ENCODE data around the gene ZC2HC1B.
A peak's percentile ranks its signal among the peaks of the same experiment; 100 is the strongest.
"Not testable (repeated sequence)": the region's sequence is repeated elsewhere in the genome, so short reads cannot be mapped to it uniquely, and the experiment has no call there.

Gene ZC2HC1B, protein sequence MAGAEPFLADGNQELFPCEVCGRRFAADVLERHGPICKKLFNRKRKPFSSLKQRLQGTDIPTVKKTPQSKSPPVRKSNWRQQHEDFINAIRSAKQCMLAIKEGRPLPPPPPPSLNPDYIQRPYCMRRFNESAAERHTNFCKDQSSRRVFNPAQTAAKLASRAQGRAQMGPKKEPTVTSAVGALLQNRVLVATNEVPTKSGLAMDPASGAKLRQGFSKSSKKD

DNA sequence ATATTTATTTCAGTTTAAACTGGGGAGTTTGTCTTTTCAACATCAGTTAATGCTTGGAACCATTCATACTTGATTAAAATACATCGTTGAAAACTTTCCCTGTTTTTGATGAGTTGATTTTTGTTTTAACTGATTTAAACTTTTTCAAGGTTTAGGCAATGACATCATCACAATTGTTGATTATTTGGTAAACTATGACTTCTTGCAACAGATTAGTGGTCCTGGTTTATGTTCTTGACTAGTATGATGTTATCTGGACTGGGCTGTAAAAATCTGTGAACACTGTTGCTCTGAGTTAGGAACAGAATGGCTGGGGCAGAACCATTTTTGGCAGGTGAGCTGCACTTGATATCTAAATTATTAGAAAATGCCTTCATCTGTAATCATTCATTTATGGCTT lies at the start of gene ZC2HC1B:
Gene ZC2HC1B, plus strand, starts transcription at position 241 of the 400 bp plus-strand sequence. Its CDS starts 66 bp downstream, at position 307.
- DNase-seq (ENCODE audit: low read depth): no peak

DNA sequence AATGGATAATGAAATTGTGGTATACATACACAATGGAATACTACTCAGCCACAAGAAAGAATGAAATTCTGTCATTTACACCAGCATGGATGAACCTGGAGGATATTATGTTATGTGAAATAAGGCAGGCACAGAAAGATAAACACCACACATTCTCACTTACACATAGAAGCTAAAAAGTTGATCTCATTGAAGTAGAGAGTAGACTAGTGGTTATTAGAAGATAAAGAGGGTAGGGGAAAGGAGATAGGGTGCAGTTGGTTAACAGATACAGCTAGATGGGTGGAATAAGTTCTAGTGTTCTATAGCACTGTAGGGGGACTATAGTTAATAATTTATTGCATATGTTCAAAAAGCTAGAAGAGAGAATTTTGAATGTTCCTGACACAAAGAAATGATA lies 46.7 kb upstream of the ZC2HC1B start:
- DNase-seq (ENCODE audit: low read depth): no peak

DNA sequence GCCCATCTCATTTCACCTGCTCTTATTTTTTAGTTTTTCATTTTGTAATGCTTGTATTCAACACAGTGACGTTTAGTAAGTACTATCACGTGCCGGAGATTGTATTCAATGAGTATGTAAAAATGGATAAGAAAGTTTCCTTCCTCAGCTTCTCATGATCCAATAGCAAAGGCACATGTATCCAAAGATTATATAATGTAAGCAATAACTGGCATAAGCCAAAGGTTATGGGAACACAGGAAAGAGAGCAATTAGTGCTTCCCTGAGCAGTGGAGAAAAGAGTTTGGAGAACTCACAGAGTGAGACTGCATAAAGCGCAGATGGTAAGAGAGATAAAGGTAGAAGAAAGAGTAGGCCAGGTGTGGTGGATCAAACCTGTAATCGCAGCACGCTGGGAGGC lies 42.9 kb upstream of the ZC2HC1B start:
- no peak for DNase-seq (ENCODE audit: low read depth)

DNA sequence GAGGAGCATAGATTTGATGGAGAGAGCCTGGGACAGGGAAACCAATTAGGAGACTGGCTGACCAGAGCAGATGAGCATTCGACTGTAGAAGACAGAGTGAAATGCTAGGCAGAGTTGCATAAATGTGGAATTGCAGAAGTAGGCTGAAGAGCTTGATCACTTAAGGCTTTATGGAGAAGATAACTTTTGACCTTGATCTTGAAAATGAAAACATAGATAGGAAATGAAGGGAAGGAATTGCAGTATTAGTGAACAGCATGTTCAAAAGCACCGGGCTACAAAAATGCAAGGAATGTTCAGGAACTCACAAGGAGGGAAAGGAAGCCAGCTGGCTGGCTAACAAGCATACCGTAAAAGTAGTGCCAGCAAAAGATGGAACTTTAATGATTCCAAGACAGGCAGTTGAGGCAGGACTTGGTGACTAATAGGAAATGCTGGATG lies 41.7 kb upstream of the ZC2HC1B start:
- DNase-seq (ENCODE audit: low read depth): no peak

DNA sequence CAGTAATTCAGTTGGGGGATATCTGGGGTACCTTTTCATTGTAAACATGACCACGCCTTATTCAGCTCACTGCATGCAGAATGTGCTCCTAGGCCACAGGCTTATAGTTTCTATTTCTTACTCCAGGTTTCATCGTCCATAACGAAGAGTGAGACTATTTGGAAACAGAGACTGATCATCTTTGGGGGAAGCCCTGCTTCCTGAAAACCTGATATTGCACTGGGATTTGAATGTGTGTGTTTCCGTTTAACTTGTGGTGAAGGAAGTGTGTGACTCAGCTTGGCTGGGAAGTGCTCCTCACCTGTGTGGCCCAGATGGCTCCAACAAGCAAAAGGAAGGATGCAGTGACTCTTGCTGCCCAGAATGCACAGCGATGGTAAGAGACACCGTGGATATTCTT lies 40.7 kb upstream of the ZC2HC1B start:
- no peak for DNase-seq (ENCODE audit: low read depth)

DNA sequence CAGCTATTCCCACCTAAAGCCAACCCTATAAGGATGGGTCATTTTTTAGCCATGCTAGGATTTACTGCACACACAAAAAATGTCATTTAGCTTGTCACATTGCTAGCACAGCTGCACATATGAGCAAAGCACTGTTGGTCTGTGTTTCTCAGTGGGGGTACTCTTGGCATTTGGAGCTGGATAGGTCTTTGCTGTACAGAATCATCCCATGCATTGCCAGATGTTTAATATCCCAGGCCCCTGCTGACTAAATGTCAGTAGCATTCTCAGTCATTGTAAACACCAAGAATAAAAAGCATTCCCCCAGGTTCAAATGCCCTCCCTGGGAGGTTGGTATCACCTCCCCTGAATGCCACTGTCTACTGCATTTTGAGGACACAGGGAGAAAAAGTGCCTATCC lies 35.7 kb upstream of the ZC2HC1B start:
- no peak for DNase-seq (ENCODE audit: low read depth)

DNA sequence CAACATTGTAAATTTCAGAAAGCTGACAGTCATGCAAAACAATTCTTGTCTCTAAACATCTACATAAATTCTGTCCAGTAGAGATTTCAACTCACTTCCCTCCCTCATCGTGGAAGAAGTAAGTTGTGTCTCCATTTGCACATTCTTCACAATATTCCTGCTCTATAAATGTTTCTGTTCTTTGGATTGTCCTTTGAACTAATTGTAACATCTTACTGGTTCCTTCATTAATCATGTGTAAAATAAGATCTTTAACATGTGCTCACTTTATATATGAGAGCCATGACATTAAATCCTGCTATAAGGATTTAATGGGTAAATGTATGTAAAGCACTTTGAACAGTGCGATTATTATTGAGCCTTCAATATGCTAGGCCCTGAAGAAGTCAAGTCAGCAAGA lies 28.1 kb upstream of the ZC2HC1B start:
- DNase-seq (ENCODE audit: low read depth): no peak

DNA sequence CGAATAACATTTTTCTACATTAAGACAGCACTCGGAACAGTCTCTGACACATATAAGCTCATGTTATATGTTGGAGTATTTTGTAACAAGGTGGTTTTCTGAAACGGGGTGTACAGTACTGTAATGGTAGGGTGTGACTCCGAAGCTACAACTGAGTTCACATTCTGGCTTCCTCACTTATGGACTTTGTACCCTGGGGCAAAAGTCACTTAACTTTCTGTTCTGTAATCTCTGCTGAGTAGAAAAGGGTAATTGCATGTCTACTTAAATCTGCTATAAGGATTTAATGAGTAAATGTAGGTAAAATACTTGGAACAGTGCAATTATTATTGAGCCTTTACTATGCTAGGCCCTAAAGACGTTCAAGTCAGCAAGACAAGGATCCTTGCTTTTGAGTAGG lies 25.9 kb upstream of the ZC2HC1B start:
- DNase-seq (ENCODE audit: low read depth): no peak

DNA sequence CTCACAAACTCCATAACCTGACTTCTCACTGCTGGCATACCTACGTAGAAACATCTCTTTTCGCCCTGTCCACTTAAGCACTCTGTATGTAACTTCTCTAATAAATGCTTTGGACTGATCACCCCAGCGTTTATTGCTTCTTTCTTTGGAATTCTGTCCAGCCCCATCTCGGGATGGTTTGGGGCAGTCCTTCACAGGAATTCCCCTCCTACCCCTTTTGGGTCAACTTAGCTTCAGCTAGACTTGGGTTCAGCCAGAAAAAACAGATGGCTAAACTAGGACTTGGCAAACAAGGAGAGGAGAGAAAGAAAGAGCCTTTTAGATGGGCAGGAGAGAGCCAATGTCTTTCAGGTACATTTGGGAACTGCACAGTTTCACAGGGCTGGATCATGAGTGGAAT lies 25.1 kb upstream of the ZC2HC1B start:
- no peak for DNase-seq (ENCODE audit: low read depth)

DNA sequence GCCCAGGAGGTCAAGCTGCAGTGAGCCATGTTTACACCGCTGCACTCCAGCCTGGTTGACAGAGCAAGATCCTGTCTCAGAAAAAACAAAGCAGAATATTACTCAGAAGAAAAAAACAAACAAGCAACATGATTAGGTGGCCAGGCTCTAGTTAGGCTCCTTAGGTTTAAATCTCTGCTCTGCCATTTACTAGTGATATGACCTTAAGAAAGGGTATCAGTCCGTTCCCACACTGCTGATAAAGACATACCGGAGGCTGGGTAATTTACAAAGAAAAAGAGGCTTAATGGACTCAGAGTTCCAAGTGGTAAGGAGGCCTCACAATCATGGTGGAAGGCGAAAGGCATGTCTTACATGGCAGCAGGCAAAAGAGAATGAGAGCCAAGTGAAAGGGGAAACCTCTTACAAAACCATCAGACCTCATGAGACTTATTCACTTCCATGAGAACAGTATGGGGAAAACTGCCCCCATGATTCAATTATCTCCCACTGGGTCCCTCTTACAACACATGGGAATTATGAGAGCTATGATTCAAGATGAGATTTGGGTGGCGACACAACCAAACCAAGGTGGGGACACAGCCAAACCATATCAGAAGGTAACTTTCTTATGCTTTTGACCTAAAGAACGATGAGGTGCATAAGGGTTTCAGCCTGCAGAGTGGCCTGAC lies 23.5 kb upstream of the ZC2HC1B start:
- DNase-seq (ENCODE audit: low read depth): no peak

DNA sequence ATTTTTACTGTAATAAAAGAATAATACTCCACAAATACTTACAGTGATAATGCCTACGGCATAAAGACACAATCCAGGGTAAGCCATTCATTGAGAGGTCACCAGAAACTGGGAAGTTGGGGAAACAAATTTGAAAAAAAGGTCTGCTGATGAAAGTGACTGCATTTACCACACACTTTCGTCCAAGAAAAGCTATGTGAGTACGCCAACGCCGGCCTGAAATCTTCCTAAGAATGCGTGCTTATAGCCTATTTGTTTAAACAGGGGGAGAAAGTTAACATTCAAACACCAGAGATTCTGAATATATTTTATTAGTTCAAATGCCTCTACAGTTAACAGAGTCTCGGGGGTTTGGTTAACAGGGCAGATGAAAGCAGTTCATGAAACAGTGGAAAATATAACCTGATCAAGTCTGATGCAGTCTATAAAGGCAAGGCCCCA lies 21.8 kb upstream of the ZC2HC1B start:
- DNase-seq (ENCODE audit: low read depth): no peak

DNA sequence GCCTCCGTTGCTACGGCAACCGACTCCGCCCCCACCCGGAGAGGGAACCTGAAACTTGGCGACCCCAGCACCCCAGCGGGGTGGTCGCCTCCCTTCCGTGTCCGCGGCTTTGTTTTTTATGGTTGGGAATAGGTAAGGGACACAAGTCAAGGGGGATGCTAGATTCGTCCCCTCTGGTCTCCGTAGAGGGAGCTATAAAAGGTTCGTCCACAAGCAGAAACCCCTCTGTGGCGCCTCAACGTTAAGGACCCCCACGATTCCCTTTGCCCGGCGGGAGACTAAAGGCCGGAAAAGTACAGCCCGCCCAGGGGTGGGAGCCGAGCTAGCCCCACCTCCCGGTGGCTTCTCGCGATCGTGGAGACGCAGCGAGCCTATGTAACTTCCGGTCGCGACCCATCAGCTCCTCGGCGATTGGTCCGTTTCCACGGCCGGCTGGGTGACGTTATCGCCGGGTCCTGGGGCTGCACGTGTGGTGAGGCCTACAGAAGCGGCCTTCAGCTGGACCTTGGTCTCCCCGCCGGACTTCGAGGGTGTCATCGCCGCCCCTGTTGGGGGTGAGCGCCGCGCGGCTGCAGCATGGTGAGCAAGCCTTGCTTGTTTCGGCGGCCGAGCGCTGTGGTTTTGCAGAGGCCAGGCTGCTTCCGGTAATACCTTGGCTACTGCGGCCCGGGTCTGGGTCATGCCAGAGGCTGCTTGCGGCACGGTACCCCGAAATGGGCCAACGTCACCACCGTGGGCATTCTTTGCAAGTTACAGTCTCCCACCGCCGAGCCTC lies 21.2 kb upstream of the ZC2HC1B start, which contains the start of gene LTV1:
Gene LTV1, plus strand, starts transcription at position 437 of the 775 bp plus-strand sequence. Its CDS starts 140 bp downstream, at position 577.
- peak; percentile 71 for DNase-seq (ENCODE audit: low read depth)

DNA sequence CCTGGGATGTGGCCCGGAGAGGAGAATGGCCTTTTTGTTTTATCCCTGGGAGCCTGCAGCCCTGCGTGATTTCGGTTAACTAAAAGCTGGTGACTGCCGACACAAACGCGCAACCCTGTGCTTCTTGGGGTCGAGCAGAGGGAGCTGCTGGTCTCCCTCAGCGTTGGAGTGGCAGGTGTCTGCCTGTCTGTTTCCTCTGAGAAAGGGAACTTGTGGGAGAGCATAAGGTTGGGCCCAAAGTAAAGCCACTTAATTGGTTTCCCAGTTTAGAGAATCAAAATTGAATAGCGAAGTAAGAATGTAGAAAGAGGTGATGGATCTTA lies 20.6 kb upstream of the ZC2HC1B start:
- no peak for DNase-seq (ENCODE audit: low read depth)

DNA sequence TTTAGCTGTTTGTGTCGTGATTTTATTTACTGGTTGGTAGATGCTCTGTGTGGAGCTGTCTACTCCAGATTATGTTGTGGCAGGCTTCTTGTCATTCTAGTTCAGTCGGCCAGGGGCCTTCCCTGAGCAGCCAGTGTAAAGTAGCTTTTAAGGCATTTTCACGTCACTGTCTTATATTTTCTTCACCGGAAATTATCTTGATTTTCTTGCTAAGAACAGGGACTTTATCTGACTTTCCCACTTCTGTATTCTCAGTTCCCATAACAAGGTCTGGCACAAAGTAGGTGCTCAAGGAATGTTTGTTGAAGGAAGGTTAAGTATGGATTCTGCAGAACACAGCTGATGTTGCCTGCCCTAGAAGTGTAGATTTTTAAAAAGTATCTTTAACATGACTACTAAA lies 20.3 kb upstream of the ZC2HC1B start:
- DNase-seq (ENCODE audit: low read depth): no peak

DNA sequence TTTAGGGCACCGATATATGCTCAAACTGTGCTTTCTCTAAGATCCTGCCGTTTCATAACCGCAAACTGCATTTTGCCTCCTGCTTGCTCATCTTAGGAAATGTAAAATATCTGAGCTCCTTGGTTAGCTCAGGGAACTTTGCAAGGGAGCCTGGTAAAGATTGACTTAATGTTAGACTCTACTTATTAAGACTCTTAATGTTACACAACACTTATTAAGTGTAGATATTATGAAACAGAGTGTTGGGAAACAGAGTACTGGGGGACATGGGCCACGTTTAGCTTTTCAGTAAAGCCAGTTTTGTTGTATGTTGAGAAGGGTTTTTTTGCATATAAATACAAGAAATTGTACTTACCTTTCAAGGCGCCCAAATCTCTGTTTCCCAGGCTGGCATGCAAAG lies 19.2 kb upstream of the ZC2HC1B start:
- DNase-seq (ENCODE audit: low read depth): no peak

DNA sequence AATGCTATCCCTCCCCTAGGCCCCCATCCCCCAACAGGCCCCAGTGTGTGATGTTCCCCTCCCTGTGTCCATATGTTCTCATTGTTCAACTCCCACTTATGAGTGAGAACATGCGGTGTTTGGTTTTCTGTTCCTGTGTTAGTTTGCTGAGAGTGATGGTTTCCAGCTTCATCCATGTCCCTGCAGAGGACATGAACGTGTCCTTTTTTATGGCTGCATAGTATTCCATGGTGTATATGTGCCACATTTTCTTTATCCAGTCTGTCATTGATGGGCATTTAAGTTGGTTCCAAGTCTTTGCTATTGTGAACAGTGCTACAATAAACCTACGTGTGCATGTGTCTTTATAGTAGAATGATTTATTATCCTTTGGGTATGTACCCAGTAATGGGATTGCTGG lies 12.6 kb upstream of the ZC2HC1B start:
- not testable (repeated sequence) for DNase-seq (ENCODE audit: low read depth)

DNA sequence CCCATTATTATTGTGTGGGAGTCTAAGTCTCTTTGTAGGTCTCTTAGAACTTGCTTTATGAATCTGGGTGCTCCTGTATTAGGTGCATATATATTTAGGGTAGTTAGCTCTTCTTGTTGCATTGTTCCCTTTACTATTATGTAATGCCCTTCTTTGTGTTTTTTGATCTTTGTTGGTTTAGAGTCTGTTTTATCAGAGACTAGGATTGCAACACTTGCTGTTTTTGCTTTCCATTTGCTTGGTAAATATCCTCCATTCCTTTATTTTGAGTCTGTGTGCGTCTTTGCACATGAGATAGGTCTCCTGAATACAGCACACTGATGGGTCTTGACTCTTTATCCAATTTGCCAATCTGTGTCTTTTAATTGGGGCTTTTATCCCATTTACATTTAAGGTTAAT lies 9.2 kb upstream of the ZC2HC1B start:
- DNase-seq (ENCODE audit: low read depth): not testable (repeated sequence)

DNA sequence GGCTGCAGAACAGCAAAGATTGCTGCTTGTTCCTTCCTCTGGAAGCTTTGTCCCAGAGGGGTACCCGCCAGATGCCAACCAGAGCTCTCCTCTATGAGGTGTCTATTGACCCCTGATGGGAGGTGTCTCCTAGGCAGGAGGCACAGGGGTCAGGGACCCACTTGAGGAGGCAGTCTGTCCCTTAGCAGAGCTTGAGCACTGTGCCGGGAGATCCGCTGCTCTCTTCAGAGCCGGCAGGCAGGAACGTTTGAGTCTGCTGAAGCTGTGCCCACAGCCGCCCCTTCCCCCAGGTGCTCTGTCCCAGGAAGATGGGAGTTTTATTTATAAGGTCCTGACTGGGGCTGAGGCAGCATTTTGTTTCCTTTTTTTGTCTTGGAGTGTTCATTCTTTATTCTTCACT lies 7.5 kb upstream of the ZC2HC1B start:
- not testable (repeated sequence) for DNase-seq (ENCODE audit: low read depth)

DNA sequence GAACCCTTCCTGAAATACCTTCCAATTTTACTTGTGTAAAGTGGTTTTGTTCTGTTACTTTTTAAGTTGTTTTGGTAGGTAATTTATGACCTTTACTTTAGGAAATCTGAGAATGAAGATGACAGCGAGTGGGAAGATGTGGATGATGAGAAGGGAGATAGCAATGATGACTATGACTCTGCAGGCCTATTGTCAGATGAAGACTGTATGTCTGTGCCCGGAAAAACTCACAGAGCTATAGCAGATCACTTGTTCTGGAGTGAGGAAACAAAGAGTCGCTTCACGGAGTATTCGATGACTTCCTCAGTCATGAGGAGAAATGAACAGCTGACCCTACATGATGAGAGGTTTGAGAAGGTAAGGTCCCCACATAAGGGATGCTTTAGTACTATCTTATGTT lies 6.6 kb upstream of the ZC2HC1B start:
- no peak for DNase-seq (ENCODE audit: low read depth)

DNA sequence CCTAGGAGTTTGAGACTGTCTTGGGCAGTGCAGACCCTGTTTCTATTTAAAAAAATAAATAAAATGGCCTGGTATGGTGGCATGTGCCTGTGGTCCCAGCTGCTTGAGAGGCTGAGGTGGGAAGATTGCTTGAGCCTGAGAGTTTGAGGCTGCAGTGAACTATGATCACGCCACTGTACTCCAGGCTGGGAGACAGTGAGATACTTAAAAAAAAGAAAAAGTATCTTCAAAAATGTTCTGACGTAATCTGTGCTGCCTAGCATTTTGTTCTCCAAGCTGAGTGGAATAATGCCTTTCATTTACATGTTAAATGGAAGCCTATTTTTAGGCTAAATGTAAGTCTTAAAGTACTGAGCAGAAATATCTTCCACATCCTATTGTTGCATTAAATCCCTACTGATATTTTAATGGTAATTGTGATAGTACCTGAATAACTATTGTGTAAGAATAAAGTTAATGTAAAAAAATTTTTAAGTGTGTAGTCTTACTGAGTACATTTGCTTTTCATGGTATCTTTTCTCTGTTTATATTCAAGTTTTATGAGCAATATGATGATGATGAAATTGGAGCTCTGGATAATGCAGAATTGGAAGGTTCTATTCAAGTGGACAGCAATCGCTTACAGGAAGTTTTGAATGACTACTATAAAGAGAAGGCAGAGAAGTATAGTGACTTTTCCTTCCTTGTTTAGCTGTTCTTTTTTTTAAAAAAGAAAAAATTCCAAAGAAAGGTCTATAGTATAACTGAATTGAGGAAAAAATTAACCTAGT lies 4.2 kb upstream of the ZC2HC1B start:
- DNase-seq (ENCODE audit: low read depth): no peak

DNA sequence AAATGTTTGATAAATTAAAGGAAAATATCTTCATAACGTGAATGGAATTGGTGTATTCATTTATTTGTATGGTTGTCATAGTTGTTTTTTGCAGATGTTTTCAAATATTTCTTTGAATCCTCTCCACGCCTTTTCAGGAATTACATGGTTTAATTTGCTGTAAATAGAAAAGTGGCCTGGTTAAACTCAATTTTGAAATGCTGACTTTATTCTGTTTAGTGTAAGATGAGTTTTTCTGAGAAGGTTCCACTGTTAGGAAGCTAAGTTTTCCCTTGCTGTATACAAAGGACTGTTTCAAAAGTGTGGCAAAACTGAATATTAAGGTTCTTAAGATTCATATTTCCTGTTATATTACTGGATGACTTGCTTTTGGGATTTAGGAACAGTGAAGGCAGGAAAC lies 503 bp upstream of the ZC2HC1B start:
- no peak for DNase-seq (ENCODE audit: low read depth)

DNA sequence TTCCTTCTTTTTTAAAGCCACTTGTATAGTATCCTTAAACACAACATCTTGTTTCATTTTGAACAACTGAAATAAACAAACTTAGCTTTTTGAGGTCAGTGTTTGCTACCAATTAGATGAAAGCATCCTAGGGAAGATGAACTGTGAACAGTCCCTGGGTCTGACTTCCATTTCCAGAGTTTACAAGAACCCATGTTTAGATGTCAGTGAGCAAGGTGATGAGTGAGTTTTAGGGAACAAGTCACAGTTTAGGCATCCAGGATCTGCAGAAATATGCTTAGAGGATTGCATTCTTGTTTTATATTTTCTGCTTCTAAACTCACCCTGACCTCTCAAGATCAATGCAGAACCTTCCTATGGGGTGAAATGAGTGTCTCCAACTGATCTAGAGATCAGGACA lies 3.0 kb downstream of the ZC2HC1B start:
- DNase-seq (ENCODE audit: low read depth): no peak

Measured in HS-5 (cell line).